Left lobe of liver (tissue), 1 donor: ENCODE data around the gene CLRN2. TPM values are rescaled to one million over a fixed set of nuclear protein-coding genes. Genes with fewer than 3 reads are reported as not detected.

Experiments used
- total RNA-seq: library from RNA; stranded (reverse); gene quantifications from one replicate; pipeline ENCODE4 v1.2.1, GENCODE V29; 2021
- donor health status: DM: no; HTN: yes; CAD: no.

CLRN2 gene
- total RNA-seq, 1 donor from 2014 or later: not detected

Other genes starting within 250 kb of the CLRN2 start
- gene QDPR, start 3.1 kb upstream of the CLRN2 start, total RNA-seq: 156 TPM
- gene LAP3, start 62.0 kb downstream of the CLRN2 start, total RNA-seq: 67.0 TPM
- 15.9 TPM for gene MED28, start 99.5 kb downstream of the CLRN2 start, total RNA-seq